Measurements from ENCODE around the gene RAB31. TPM values are rescaled to one million over a fixed set of nuclear protein-coding genes. Genes with fewer than 3 reads are reported as not detected.
"Not testable (repeated sequence)": the region's sequence is repeated elsewhere in the genome, so short reads cannot be mapped to it uniquely, and the experiment has no call there.

Gene RAB31
- total RNA-seq, 4 donors from 2014 or later = 13.1 to 18.4 (median 16.9) TPM

DNA sequence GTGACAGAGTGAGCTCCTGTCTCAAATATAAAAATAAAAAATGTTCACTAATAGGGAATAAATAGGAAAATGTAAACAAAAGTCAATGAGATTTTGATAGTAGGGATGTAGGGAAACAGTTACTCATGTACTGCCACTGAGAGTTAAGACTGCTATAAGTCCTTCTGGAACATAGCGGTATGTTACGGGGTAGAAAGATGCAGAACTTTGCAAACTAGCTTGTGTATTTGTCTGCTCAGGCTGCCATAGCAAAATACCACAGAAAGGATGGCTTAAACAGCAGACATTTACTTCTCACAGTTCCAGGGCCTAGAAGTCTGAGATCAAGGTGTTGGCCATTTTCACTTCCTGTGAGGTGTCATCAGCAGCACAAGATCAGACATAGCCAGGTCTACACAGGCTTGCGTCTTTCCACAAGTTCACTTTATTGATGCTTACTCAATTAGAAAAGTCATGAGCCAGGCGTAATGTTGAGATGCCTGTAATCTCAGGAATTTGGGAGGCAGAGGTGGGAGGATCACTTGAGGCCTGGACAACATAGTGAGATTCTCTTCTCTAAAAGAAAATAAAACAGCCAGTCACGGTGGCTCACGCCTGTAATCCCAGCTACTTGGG, 186.5 kb downstream of the RAB31 start:
- Histone ChIP-seq H3K27ac (no peak overlapping the region), H3K4me3 (no peak overlapping the region), H3K36me3 (no peaks in the 10 kb centered on the region), H3K4me1 (peaks cover 0 to 9% (median 2%) of the 10 kb centered on the region in 4 donors), H3K9me3 (no peaks in the 10 kb centered on the region), H3K27me3 (no peaks in the 10 kb centered on the region)
- 92 to 100% methylated on average over 2 to 6 of the region's 6 CpGs for WGBS, 2 donors (ENCODE audit: low coverage in 1 of 2)
- DNase-seq = no peak
- TF ChIP-seq, protein P1, sequence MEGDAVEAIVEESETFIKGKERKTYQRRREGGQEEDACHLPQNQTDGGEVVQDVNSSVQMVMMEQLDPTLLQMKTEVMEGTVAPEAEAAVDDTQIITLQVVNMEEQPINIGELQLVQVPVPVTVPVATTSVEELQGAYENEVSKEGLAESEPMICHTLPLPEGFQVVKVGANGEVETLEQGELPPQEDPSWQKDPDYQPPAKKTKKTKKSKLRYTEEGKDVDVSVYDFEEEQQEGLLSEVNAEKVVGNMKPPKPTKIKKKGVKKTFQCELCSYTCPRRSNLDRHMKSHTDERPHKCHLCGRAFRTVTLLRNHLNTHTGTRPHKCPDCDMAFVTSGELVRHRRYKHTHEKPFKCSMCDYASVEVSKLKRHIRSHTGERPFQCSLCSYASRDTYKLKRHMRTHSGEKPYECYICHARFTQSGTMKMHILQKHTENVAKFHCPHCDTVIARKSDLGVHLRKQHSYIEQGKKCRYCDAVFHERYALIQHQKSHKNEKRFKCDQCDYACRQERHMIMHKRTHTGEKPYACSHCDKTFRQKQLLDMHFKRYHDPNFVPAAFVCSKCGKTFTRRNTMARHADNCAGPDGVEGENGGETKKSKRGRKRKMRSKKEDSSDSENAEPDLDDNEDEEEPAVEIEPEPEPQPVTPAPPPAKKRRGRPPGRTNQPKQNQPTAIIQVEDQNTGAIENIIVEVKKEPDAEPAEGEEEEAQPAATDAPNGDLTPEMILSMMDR (IDR thresholded peaks at IDR 0.05) = no peak
- TF ChIP-seq EP300 (IDR thresholded peaks at IDR 0.05; ENCODE audit: low read depth) (no peak), POLR2A (IDR thresholded peaks at IDR 0.05) (no peak), POLR2AphosphoS5 (IDR thresholded peaks at IDR 0.05) (no peak)
- in situ Hi-C loops (cut with MboI; ENCODE audit: low pct_ligation_motif_present in 1 of 4, low pct_unique_long_range_greater_than_20kb in 1 of 4, low sequenced_read_pairs in 3 of 4) = no loop called here
- intact Hi-C loops (cut with DNase I; ENCODE audit: low total_unique reads) = no loop called here

DNA sequence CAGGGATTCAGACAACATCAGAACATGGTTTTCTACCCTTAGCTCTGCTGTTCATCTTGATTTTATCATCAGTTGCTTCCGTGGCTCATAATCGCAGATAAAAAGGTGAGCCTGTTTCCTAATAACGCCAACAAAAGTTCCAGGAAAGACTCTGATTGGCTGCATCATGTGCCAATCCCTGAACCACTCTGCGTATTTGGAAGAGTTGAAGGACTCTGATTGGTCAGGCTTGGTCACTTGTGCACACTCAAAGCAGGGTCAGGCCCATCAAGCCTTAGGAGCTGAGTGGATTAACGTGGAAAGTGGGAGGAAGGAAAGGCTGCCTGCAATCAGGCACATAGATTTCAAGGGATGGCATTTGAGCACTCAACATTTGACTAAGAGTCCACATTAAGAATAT, 189.0 kb downstream of the RAB31 start:
- TF ChIP-seq EP300 (IDR thresholded peaks at IDR 0.05; ENCODE audit: low read depth) (no peak), POLR2A (IDR thresholded peaks at IDR 0.05) (no peak)
- TF ChIP-seq, protein P1 (IDR thresholded peaks at IDR 0.05) = no peak
- 89% methylated on average over 5 of the region's 5 CpGs; no CpG with 5 or more reads in 1 of the 2 donors for WGBS, 2 donors (ENCODE audit: low coverage in 1 of 2)
- in situ Hi-C loops (cut with MboI; ENCODE audit: low pct_ligation_motif_present in 1 of 4, low pct_unique_long_range_greater_than_20kb in 1 of 4, low sequenced_read_pairs in 3 of 4) = no loop called here
- intact Hi-C loops (cut with DNase I; ENCODE audit: low total_unique reads) = no loop called here
- H3K4me1 ChIP-seq = peaks cover 0 to 9% (median 2%) of the 10 kb centered on the region in 4 donors
- H3K36me3 ChIP-seq = no peaks in the 10 kb centered on the region
- no peaks in the 10 kb centered on the region for H3K9me3 ChIP-seq
- no peak overlapping the region for H3K27ac ChIP-seq
- H3K27me3 ChIP-seq = no peaks in the 10 kb centered on the region
- H3K4me3 ChIP-seq = no peak overlapping the region
- no peak for DNase-seq

DNA sequence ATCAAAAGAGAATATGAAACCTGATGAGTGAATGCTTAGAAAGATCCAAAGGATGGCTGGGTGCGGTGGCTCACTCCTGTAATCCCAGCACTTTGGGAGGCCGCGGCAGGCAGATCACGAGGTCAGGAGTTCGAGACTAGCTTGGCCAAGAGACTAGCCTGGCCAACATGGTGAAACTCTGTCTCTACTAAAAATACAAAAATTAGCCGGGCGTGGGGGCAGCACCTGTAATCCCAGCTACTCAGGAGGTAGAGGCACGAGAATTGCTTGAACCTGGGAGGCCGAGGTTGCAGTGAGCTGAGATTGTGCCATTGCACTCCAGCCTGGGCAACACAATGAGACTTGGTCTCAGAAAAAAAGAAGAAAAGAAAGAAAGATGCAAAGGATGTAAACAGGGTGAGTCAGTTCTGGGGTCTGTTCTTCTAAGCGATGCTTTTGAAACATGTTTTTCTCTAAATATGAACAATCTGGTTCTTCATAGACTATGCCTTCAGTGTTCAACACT, 189.7 kb downstream of the RAB31 start:
- in situ Hi-C loops (cut with MboI; ENCODE audit: low pct_ligation_motif_present in 1 of 4, low pct_unique_long_range_greater_than_20kb in 1 of 4, low sequenced_read_pairs in 3 of 4); intact Hi-C loops (cut with DNase I; ENCODE audit: low total_unique reads); H3K4me1 ChIP-seq; H3K36me3 ChIP-seq; H3K27me3 ChIP-seq; H3K4me3 ChIP-seq; DNase-seq; H3K27ac ChIP-seq; H3K9me3 ChIP-seq: not testable (repeated sequence)
- WGBS, 2 donors (ENCODE audit: low coverage in 1 of 2) = 93 to 95% methylated on average over 4 to 10 of the region's 10 CpGs

DNA sequence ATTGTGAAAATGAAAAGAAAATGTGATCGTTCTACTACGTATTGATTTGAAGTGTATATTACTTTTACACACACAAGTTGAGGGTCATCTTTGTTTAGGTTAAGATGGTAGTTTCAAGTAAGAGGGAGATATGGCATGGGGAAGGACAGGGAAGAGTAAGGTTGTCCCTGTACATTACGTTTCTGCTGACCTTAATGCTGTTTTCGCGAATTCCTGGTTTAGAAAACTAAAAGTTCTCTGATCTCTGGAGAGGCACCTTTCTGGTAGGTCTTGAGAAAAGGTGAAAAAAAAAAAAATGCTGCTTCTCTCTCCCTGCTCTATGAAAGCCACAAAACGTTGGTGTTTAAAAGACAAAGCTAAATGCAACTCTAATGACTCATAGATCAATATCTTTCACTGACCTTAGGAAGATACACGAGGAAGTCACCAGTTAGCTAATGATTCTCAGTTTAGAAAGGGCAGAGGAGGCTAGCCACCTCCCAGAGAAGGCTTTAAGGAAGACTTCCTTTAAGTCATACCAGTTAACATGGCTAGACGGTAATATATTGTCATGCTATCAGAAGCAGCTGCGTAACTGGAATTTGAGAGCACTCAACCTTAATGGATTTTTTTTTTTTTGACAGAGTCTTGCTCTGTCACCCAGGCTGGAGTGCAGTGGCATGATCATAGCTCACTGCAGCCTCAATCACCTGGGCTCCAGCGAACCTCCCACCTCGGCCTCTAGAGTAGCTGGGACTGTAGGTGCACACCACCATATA, 190.9 kb downstream of the RAB31 start:
- Histone ChIP-seq H3K9me3 (no peaks in the 10 kb centered on the region), H3K27ac (peak overlapping the region in 3 of 4 donors; percentile 15 to 47 (median 43)), H3K4me1 (peaks cover 0 to 9% (median 2%) of the 10 kb centered on the region in 4 donors), H3K27me3 (no peaks in the 10 kb centered on the region), H3K4me3 (no peak overlapping the region), H3K36me3 (no peaks in the 10 kb centered on the region)
- in situ Hi-C loops (cut with MboI; ENCODE audit: low pct_ligation_motif_present in 1 of 4, low pct_unique_long_range_greater_than_20kb in 1 of 4, low sequenced_read_pairs in 3 of 4) = no loop called here
- no peak for DNase-seq
- 60 to 67% methylated on average over 7 to 11 of the region's 11 CpGs for WGBS, 2 donors (ENCODE audit: low coverage in 1 of 2)
- TF ChIP-seq EP300 (IDR thresholded peaks at IDR 0.05; ENCODE audit: low read depth) (no peak), POLR2AphosphoS5 (IDR thresholded peaks at IDR 0.05) (peak in 1 of 3 donors; percentile 36)
- intact Hi-C loops (cut with DNase I; ENCODE audit: low total_unique reads) = no loop called here

DNA sequence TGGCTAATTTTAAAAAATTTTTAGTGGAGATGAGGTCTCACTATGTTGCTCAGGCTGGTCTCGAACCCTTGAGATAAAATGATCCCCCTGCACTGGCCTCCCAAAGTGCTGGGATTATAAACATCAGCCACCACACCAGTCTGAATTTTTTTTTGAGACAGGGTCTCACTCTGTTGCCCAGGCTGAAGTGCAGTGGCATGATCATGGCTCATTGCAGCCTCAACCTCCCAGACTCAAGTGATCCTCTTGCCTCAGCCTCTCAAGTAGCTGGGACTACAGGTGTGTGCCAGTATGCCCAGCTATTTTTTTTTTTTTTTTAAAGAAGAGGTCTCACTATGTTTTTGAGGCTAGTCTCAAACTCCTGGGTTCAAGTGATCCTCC, 191.4 kb downstream of the RAB31 start:
- H3K36me3 ChIP-seq; H3K4me3 ChIP-seq; H3K9me3 ChIP-seq; DNase-seq; H3K4me1 ChIP-seq; H3K27me3 ChIP-seq; in situ Hi-C loops (cut with MboI; ENCODE audit: low pct_ligation_motif_present in 1 of 4, low pct_unique_long_range_greater_than_20kb in 1 of 4, low sequenced_read_pairs in 3 of 4); intact Hi-C loops (cut with DNase I; ENCODE audit: low total_unique reads): not testable (repeated sequence)
- H3K27ac ChIP-seq = peak overlapping the region in 3 of 4 donors; percentile 15 to 47 (median 43)
- WGBS, 2 donors (ENCODE audit: low coverage in 1 of 2) = 88% methylated on average over 1 of the region's 1 CpG; no CpG with 5 or more reads in 1 of the 2 donors
